GM12878 (cell line): ENCODE results near the gene MFAP1.
"Not testable (repeated sequence)": the region's sequence is repeated elsewhere in the genome, so short reads cannot be mapped to it uniquely, and the experiment has no call there.

ENCODE experiments used
- CHD2 ChIP-seq: IDR thresholded peaks from 2 replicates; pipeline ENCODE4 v1.6.1; 2011; ENCODE audit warnings: low read depth, low read length, improper control_type of control experiment, borderline replicate concordance
- CREB1 ChIP-seq: IDR thresholded peaks from 2 replicates; pipeline ENCODE4 v1.6.1; 2012; ENCODE audit warnings: low read depth, mild to moderate bottlenecking, inconsistent platforms
- CTCF ChIP-seq, 3 experiments: IDR thresholded peaks in 2 of 3; conservative IDR thresholded peaks in 1 of 3; 2 replicates each; pipeline ENCODE4 v1.5.1; 2011; ENCODE audit warnings: low read depth in 3 of 3, low read length in 3 of 3, mild to moderate bottlenecking in 3 of 3, control low read depth in 2 of 3, moderate library complexity in 2 of 3, inconsistent platforms in 1 of 3, mixed read lengths in 1 of 3; ENCODE audit not compliant: control insufficient read depth in 2 of 3, insufficient read depth in 1 of 3; ENCODE audit errors: extremely low read depth in 1 of 3
- HDAC6 ChIP-seq: fragments of 200-600 bp; sonication (generic); IDR thresholded peaks from one replicate; pipeline ENCODE4 v1.8.0; 2017; ENCODE audit warnings: antibody characterized with exemption; ENCODE audit not compliant: unreplicated experiment
- IRF3 ChIP-seq: fragments of 450-650 bp; IDR thresholded peaks from 2 replicates; pipeline ENCODE4 v1.6.1; 2014; ENCODE audit warnings: mild to moderate bottlenecking
- REST ChIP-seq: IDR thresholded peaks from 2 replicates; pipeline ENCODE4 v1.6.1; 2012; ENCODE audit warnings: mild to moderate bottlenecking, low read depth, low read length

DNA sequence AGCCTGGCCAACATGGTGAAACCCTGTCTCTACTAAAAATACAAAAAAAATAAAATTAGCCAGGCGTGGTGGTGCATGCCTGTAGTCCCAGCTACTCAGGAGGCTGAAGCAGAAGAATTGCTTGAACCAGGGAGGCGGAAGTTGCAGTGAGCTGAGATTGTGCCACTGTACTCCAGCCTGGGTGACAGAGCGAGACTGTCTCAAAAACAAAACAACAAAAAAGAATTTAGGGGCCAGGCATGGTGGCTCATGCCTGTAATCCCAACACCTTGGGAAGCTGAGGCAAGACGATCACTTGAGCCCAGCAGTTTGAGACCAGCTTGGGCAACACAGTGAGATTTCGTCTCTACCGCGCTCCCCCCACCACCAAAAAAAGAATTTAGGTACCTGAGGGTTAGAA lies 21.8 kb downstream of the MFAP1 start:
- TF ChIP-seq CTCF (IDR thresholded peaks at IDR 0.05 in 2 of 3, conservative IDR thresholded peaks at IDR 0.05 in 1 of 3; ENCODE audit: control insufficient read depth in 2 of 3, extremely low read depth in 1 of 3, insufficient read depth in 1 of 3, low read depth in 3 of 3, low read length in 3 of 3); CREB1; REST; CHD2; IRF3; HDAC6: not testable (repeated sequence)
